GM12865 (cell line): ENCODE data around the gene DCUN1D3.

ENCODE experiments used
- DNase-seq: peaks from one replicate; pipeline ENCODE4 v3.0.0; 2010; ENCODE audit warnings: low read depth
- H3K4me3 ChIP-seq: 2 replicates; pipeline ENCODE4 v1.5.1; 2011; ENCODE audit warnings: mild to moderate bottlenecking, low read depth, low read length, control low read depth
- TF ChIP-seq, protein P1 (sequence below): IDR thresholded peaks from 2 replicates; pipeline ENCODE4 v1.5.1; 2011; ENCODE audit warnings: low read length, control low read depth, low read depth, inconsistent platforms; ENCODE audit not compliant: insufficient read depth; ENCODE audit errors: missing control alignments

The DCUN1D3 gene

DNA sequence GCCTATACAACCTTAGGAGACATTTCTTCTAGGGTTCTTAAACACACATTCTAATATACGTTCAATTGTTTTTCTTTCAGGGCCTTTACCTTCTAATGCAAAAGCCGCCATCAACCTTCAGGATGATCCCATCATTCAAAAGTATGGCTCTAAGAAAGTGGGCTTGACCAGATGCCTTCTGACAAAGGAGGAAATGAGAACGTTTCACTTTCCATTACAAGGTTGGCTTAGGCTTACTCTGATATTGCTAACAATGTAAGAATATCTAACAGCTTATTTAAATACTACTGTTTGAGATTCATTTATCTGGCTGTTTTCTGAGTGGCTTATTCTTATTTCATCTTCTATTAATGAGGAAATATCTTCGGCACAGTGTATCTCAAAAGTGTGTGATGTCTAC is 78.5 kb downstream of the DCUN1D3 start:
- DNase-seq = no peak
- H3K4me3 ChIP-seq = no peak overlapping the region
- TF ChIP-seq, protein P1, sequence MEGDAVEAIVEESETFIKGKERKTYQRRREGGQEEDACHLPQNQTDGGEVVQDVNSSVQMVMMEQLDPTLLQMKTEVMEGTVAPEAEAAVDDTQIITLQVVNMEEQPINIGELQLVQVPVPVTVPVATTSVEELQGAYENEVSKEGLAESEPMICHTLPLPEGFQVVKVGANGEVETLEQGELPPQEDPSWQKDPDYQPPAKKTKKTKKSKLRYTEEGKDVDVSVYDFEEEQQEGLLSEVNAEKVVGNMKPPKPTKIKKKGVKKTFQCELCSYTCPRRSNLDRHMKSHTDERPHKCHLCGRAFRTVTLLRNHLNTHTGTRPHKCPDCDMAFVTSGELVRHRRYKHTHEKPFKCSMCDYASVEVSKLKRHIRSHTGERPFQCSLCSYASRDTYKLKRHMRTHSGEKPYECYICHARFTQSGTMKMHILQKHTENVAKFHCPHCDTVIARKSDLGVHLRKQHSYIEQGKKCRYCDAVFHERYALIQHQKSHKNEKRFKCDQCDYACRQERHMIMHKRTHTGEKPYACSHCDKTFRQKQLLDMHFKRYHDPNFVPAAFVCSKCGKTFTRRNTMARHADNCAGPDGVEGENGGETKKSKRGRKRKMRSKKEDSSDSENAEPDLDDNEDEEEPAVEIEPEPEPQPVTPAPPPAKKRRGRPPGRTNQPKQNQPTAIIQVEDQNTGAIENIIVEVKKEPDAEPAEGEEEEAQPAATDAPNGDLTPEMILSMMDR = no peak

DNA sequence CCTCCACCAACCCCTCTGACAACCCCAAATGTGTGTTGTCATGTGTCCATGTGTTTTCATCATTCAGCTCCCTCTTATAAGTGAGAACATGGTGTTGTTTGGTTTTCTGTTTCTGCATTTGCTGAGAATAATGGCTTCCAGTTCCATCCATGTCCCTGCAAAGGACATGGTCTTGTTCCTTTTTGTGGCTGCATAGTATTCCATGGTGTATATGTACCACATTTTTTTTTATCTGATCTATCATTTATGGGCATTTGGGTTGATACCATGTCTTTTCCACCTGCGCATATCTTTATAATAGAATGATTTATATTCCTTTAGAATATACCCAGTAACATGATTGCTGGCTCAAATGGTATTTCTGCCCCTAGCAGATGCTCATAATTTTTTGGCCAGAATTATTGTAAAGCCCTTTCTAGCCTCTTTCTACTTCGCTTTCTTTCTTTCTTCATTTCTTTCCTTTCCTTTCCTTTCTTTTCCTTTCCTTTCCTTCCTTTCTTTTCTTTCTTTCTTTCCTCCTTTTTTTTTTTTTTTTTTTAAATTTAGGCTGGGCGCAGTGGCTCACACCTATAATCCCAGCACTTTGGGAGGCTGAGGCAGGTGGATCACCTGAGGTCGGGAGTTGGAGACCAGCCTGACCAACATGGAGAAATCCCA is 81.1 kb downstream of the DCUN1D3 start:
- TF ChIP-seq, protein P1 = no peak

DNA sequence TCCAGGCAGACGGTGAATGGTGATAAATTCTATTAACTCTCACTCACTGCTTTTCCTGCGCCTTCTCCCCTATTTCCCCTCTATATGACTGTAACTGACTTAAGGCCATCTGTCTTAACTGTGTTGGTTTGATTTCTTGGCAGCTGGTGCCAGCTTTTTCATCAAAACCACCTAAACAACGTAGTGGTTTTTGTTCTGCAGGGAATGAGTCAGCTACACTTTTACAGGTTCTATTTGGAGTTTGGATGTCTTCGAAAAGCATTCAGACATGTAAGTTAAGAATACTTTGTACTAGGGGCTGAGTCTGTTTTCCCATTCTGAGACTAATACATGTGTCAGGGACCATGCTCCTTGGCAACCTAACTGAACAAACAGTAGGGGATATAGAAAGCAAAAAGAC is 85.4 kb downstream of the DCUN1D3 start:
- no peak overlapping the region for H3K4me3 ChIP-seq
- TF ChIP-seq, protein P1 = no peak
- peak; percentile 67 for DNase-seq

More for the DNA sequence above, 81.1 kb downstream of the DCUN1D3 start:
- no peak overlapping the region for H3K4me3 ChIP-seq
- DNase-seq = no peak

DNA sequence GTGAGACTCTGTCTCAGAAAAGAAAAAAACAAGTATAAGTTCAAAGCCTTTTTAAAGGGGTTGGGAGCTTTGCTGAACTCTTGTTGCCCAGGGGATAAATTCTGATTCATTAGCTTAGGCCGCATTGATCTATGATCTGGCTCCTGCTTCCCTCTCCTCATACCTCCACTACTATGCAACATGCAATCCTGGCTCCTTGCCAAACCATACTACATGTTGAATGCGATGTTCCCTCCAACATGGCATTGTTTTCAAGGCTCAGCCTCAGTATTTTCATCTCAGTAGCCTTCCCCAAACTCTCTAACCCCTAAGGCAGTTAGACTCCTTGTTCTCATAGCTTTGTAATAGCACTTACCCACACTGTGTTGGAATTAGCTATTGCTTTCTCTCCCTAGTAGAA is 87.6 kb downstream of the DCUN1D3 start:
- DNase-seq = no peak
- TF ChIP-seq, protein P1 = no peak
- no peak overlapping the region for H3K4me3 ChIP-seq

DNA sequence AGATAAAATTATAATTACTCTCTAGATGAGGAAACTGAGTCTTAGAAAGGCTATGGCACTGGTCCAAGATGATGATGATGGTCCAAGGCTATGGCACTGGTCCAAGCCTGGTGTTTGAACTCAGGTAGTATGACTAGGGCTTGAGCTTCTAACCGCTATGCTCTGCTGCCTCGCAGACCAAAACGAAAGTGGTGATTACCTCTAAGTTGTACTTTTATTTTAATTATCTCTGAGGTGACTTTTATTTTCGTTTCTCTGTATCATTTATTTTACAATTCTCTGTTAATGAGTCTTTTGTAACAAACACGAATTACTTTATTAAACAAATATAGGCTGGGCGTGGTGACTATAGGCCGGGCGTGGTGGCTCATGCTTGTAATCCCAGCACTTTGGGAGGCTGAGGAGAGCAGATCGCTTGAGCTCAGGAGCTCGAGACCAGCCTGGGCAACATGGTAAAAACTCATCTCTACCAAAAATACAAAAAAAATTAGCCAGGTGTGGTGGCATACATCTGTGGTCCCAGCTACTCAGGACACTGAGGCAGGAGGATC is 88.2 kb downstream of the DCUN1D3 start:
- H3K4me3 ChIP-seq = no peak overlapping the region
- peak; percentile 9 for DNase-seq
- TF ChIP-seq, protein P1 = no peak

DNA sequence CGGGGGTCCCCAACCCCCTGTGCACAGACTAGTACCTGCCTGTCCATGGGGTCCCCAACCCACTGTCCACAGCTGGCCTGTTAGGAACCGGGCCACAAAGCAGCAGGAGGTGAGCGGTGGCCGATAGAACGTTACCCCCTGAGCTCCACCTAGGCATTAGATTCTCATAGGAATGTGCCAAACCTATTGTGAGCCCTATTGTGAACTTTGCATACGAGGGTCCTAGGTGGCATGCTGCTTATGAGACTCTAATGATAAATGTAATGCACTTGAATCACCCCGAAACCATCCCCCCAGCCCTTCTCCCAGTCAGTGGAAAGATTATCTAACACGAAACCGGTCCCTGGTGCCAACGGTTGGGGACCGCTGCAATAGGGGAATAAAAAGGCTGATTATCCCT is 92.3 kb downstream of the DCUN1D3 start:
- TF ChIP-seq, protein P1 = no peak
- DNase-seq = no peak
- peak overlapping the region; percentile 77 for H3K4me3 ChIP-seq
